Measurements from ENCODE around the gene REEP6. TPM values are rescaled to one million over a fixed set of nuclear protein-coding genes. Genes with fewer than 3 reads are reported as not detected.
"Not testable (repeated sequence)": the region's sequence is repeated elsewhere in the genome, so short reads cannot be mapped to it uniquely, and the experiment has no call there.

REEP6 gene
- total and polyA plus RNA-seq, 2 experiments from 2014 or later, result 3.0 to 4.3 TPM

- H3K4me1 ChIP-seq (ENCODE audit: insufficient read depth), result no peaks in the 10 kb centered on the region
- H4K20me1 ChIP-seq (ENCODE audit: insufficient read depth), result no peaks in the 10 kb centered on the region
- H3K9me3 ChIP-seq (ENCODE audit: low read depth), result no peaks in the 10 kb centered on the region
- H3K9me2 ChIP-seq (ENCODE audit: insufficient read depth), result no peaks in the 10 kb centered on the region
- H2AFZ ChIP-seq, result no peak overlapping the region
- peaks cover 16% of the 10 kb centered on the region; the same call in 1 of the 2 replicates for H3K27me3 ChIP-seq (replicated peaks; ENCODE audit: insufficient read depth)
- H3K36me3 ChIP-seq (ENCODE audit: low read depth), result no peaks in the 10 kb centered on the region
- H3K4me2 ChIP-seq (ENCODE audit: unreplicated experiment), result no peak overlapping the region
- H3K4me3 ChIP-seq, result no peak overlapping the region
- TF ChIP-seq EZH2 (IDR thresholded peaks at IDR 0.05; ENCODE audit: insufficient read depth, poor library complexity, severe bottlenecking), result no peak
- TF ChIP-seq EZH2phosphoT487 (IDR thresholded peaks at IDR 0.05; ENCODE audit: insufficient read depth, low read depth), result no peak
- DNase-seq, result no peak
- H3K9ac ChIP-seq, result no peak overlapping the region
- H3F3A ChIP-seq (ENCODE audit: insufficient read depth), result no peaks in the 10 kb centered on the region
- 73% methylated on average over 27 of the region's 27 CpGs for WGBS, 2 experiments (ENCODE audit: low coverage in 1 of 2, low lambda C conversion rate in 2 of 2, missing lambda C conversion rate in 2 of 2)
- in situ Hi-C loops (cut with MboI), result no loop called here
- no peak overlapping the region for H3K27ac ChIP-seq
- no peaks in the 10 kb centered on the region for H3K79me2 ChIP-seq (ENCODE audit: insufficient read depth)
These were observed 36.8 kb downstream of the REEP6 start for GRCh38 chr19:1527650-1528309.

- Histone ChIP-seq H3K27ac (no peak overlapping the region), H3K4me1 (ENCODE audit: insufficient read depth) (no peaks in the 10 kb centered on the region), H3K4me2 (ENCODE audit: unreplicated experiment) (no peak overlapping the region), H4K20me1 (ENCODE audit: insufficient read depth) (no peaks in the 10 kb centered on the region), H2AFZ (no peak overlapping the region), H3K9me3 (ENCODE audit: low read depth) (no peaks in the 10 kb centered on the region), H3K27me3 (replicated peaks; ENCODE audit: insufficient read depth) (peaks cover 10% of the 10 kb centered on the region; the same call in 1 of the 2 replicates), H3K36me3 (ENCODE audit: low read depth) (no peaks in the 10 kb centered on the region), H3K9ac (no peak overlapping the region), H3K79me2 (ENCODE audit: insufficient read depth) (no peaks in the 10 kb centered on the region), H3F3A (ENCODE audit: insufficient read depth) (no peaks in the 10 kb centered on the region), H3K4me3 (no peak overlapping the region), H3K9me2 (ENCODE audit: insufficient read depth) (no peaks in the 10 kb centered on the region)
- in situ Hi-C loops (cut with MboI), result no loop called here
- 74 to 76% methylated on average over 12 to 17 of the region's 23 CpGs for WGBS, 2 experiments (ENCODE audit: low coverage in 1 of 2, low lambda C conversion rate in 2 of 2, missing lambda C conversion rate in 2 of 2)
- TF ChIP-seq EZH2phosphoT487 (IDR thresholded peaks at IDR 0.05; ENCODE audit: insufficient read depth, low read depth) (no peak), EZH2 (IDR thresholded peaks at IDR 0.05; ENCODE audit: insufficient read depth, poor library complexity, severe bottlenecking) (no peak)
- no peak for DNase-seq
These were observed 37.8 kb downstream of the REEP6 start for GRCh38 chr19:1528596-1529429.

- 76 to 79% methylated on average over 12 to 16 of the region's 16 CpGs for WGBS, 2 experiments (ENCODE audit: low coverage in 1 of 2, low lambda C conversion rate in 2 of 2, missing lambda C conversion rate in 2 of 2)
- Histone ChIP-seq H3K27ac (no peak overlapping the region), H3K4me1 (ENCODE audit: insufficient read depth) (no peaks in the 10 kb centered on the region), H3K9me3 (ENCODE audit: low read depth) (no peaks in the 10 kb centered on the region), H4K20me1 (ENCODE audit: insufficient read depth) (no peaks in the 10 kb centered on the region), H3K9me2 (ENCODE audit: insufficient read depth) (no peaks in the 10 kb centered on the region), H3K4me2 (ENCODE audit: unreplicated experiment) (no peak overlapping the region), H3K79me2 (ENCODE audit: insufficient read depth) (no peaks in the 10 kb centered on the region), H2AFZ (no peak overlapping the region), H3K36me3 (ENCODE audit: low read depth) (no peaks in the 10 kb centered on the region), H3K9ac (no peak overlapping the region), H3F3A (ENCODE audit: insufficient read depth) (no peaks in the 10 kb centered on the region), H3K4me3 (no peak overlapping the region), H3K27me3 (replicated peaks; ENCODE audit: insufficient read depth) (peaks cover 8% of the 10 kb centered on the region; the same call in 1 of the 2 replicates)
- TF ChIP-seq EZH2 (IDR thresholded peaks at IDR 0.05; ENCODE audit: insufficient read depth, poor library complexity, severe bottlenecking) (no peak), EZH2phosphoT487 (IDR thresholded peaks at IDR 0.05; ENCODE audit: insufficient read depth, low read depth) (no peak)
- DNase-seq, result no peak
- in situ Hi-C loops (cut with MboI), result no loop called here
These were observed 38.4 kb downstream of the REEP6 start for GRCh38 chr19:1529430-1529816.

GRCh38 chr19:1530856-1531255, 39.9 kb downstream of the REEP6 start:
- DNase-seq; H3K9me2 ChIP-seq (ENCODE audit: insufficient read depth); H2AFZ ChIP-seq; H3K9ac ChIP-seq; H4K20me1 ChIP-seq (ENCODE audit: insufficient read depth); H3K79me2 ChIP-seq (ENCODE audit: insufficient read depth); H3F3A ChIP-seq (ENCODE audit: insufficient read depth); H3K27ac ChIP-seq; H3K9me3 ChIP-seq (ENCODE audit: low read depth); H3K27me3 ChIP-seq (replicated peaks; ENCODE audit: insufficient read depth); in situ Hi-C loops (cut with MboI); H3K4me3 ChIP-seq; H3K4me1 ChIP-seq (ENCODE audit: insufficient read depth); H3K4me2 ChIP-seq (ENCODE audit: unreplicated experiment); H3K36me3 ChIP-seq (ENCODE audit: low read depth): not testable (repeated sequence)
- WGBS, 2 experiments (ENCODE audit: low coverage in 1 of 2, low lambda C conversion rate in 2 of 2, missing lambda C conversion rate in 2 of 2), result 86 to 89% methylated on average over 11 of the region's 11 CpGs
